HL-60 (cell line): ENCODE data around the gene CNOT6.
A peak's percentile ranks its signal among the peaks of the same experiment; 100 is the strongest.

Source experiments
- DNase-seq, 2 experiments: peaks; one replicate each; pipeline ENCODE4 v3.0.0-alpha.2; 2010 to 2020; ENCODE audit warnings: low read depth in 1 of 2, low spot score in 1 of 2
- H3K27ac ChIP-seq: fragments of 250-450 bp; sonication (Bioruptor Pico); replicated peaks from 2 replicates; pipeline ENCODE4 v1.5.1; 2020; ENCODE audit warnings: mild to moderate bottlenecking, moderate library complexity
- H3K27me3 ChIP-seq: fragments of 250-450 bp; sonication (Bioruptor Pico); 2 replicates; pipeline ENCODE4 v1.5.1; 2021; ENCODE audit warnings: mild to moderate bottlenecking, moderate library complexity; ENCODE audit not compliant: insufficient read depth, poor library complexity, severe bottlenecking
- H3K4me3 ChIP-seq: replicated peaks from 2 replicates; pipeline ENCODE4 v1.5.1; 2011; ENCODE audit warnings: mild to moderate bottlenecking, control low read depth, low read length; ENCODE audit not compliant: insufficient read depth
- GABPA ChIP-seq: IDR thresholded peaks from 2 replicates; pipeline ENCODE4 v1.6.1; 2012; ENCODE audit warnings: low read depth
- POLR2AphosphoS5 ChIP-seq: IDR thresholded peaks from 2 replicates; pipeline ENCODE4 v1.6.1; 2012; ENCODE audit warnings: low read depth
- SPI1 ChIP-seq: IDR thresholded peaks from 2 replicates; pipeline ENCODE4 v1.6.1; 2012; ENCODE audit warnings: low read depth, mild to moderate bottlenecking, borderline replicate concordance
- long read RNA-seq: library from polyadenylated mRNA; unstranded; transcript quantifications from one replicate; pipeline ENCODE4 v2.0.0, GENCODE V29; 2020
- TF ChIP-seq, protein P1 (sequence below): IDR thresholded peaks from one replicate; pipeline ENCODE4 v1.5.1; 2011; ENCODE audit warnings: low read length, control low read depth, inconsistent platforms; ENCODE audit not compliant: insufficient read depth
- TF ChIP-seq, protein P2 (sequence below): IDR thresholded peaks from 2 replicates; pipeline ENCODE4 v1.6.1; 2012; ENCODE audit warnings: low read depth; ENCODE audit not compliant: insufficient replicate concordance

Gene CNOT6
- long read RNA-seq, full-length matches to known transcripts: 1 of 12 reads
- long read RNA-seq, partial matches to known transcripts: 9 of 12 reads
- long read RNA-seq, other reads (novel, unspliced or antisense): 2 of 12 reads

DNA sequence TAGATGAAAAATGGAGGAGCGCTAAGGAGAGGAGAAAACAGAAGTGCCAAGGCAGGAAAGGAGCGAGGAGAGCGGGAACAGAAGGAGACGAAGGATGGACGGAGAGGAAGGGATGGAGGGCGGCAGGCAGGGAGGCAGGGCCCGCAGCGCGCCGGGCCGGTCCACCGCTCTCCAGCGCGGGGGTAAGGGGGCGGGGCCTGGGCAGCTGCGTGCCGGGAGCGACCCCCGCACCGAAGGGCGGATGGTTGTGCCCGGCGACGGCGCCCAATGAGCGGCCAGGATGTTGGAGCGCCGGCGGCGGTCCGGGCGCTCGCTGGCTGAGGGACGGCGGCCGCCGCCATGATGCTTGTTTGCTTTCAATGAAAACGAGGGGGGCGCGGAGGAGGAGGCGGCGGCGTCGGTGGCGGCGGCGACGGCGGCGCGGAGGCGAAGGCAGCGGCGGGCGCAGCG is at the start of gene CNOT6:
Gene CNOT6 (plus strand): TSS at position 320 of the 450 bp plus-strand sequence. CDS start 34,898 bp downstream, outside the sequence.
- no peak for TF ChIP-seq GABPA
- peak; percentile 16; the same call in 1 of the 2 replicates for TF ChIP-seq SPI1
- TF ChIP-seq, protein P1, sequence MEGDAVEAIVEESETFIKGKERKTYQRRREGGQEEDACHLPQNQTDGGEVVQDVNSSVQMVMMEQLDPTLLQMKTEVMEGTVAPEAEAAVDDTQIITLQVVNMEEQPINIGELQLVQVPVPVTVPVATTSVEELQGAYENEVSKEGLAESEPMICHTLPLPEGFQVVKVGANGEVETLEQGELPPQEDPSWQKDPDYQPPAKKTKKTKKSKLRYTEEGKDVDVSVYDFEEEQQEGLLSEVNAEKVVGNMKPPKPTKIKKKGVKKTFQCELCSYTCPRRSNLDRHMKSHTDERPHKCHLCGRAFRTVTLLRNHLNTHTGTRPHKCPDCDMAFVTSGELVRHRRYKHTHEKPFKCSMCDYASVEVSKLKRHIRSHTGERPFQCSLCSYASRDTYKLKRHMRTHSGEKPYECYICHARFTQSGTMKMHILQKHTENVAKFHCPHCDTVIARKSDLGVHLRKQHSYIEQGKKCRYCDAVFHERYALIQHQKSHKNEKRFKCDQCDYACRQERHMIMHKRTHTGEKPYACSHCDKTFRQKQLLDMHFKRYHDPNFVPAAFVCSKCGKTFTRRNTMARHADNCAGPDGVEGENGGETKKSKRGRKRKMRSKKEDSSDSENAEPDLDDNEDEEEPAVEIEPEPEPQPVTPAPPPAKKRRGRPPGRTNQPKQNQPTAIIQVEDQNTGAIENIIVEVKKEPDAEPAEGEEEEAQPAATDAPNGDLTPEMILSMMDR: no peak
- Histone ChIP-seq H3K27me3 (no peaks in the 10 kb centered on the region), H3K27ac (peak within 1 kb of the TSS; percentile 82), H3K4me3 (peak within 1 kb of the TSS; percentile 76)
- peak; percentile 89 to 91 for DNase-seq

DNA sequence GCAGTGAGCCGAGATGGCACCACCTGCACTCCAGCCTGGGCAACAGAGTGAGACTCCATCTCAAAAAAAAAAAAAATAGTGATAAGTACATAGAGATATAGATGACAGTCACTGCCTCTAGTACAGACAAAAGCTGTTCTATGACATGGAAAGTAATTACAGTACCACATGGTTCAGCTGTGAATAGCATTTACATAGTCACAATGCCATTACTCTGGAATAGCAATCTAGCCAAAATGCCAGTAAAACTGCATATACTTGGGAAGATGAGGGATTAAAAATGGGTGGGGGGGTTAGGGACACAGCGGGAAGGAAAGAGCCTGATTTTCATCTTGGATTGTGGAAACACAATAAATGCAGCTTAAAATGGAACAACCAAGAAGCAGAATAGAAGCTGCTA is 39.4 kb upstream of the CNOT6 start:
- no peak for TF ChIP-seq SPI1
- TF ChIP-seq, protein P1: no peak
- TF ChIP-seq GABPA: no peak
- TF ChIP-seq POLR2AphosphoS5: no peak
- TF ChIP-seq, protein P2, sequence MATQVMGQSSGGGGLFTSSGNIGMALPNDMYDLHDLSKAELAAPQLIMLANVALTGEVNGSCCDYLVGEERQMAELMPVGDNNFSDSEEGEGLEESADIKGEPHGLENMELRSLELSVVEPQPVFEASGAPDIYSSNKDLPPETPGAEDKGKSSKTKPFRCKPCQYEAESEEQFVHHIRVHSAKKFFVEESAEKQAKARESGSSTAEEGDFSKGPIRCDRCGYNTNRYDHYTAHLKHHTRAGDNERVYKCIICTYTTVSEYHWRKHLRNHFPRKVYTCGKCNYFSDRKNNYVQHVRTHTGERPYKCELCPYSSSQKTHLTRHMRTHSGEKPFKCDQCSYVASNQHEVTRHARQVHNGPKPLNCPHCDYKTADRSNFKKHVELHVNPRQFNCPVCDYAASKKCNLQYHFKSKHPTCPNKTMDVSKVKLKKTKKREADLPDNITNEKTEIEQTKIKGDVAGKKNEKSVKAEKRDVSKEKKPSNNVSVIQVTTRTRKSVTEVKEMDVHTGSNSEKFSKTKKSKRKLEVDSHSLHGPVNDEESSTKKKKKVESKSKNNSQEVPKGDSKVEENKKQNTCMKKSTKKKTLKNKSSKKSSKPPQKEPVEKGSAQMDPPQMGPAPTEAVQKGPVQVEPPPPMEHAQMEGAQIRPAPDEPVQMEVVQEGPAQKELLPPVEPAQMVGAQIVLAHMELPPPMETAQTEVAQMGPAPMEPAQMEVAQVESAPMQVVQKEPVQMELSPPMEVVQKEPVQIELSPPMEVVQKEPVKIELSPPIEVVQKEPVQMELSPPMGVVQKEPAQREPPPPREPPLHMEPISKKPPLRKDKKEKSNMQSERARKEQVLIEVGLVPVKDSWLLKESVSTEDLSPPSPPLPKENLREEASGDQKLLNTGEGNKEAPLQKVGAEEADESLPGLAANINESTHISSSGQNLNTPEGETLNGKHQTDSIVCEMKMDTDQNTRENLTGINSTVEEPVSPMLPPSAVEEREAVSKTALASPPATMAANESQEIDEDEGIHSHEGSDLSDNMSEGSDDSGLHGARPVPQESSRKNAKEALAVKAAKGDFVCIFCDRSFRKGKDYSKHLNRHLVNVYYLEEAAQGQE: no peak
- Histone ChIP-seq H3K27ac (no peak overlapping the region), H3K4me3 (no peak overlapping the region), H3K27me3 (no peaks in the 10 kb centered on the region)
- no peak for DNase-seq

DNA sequence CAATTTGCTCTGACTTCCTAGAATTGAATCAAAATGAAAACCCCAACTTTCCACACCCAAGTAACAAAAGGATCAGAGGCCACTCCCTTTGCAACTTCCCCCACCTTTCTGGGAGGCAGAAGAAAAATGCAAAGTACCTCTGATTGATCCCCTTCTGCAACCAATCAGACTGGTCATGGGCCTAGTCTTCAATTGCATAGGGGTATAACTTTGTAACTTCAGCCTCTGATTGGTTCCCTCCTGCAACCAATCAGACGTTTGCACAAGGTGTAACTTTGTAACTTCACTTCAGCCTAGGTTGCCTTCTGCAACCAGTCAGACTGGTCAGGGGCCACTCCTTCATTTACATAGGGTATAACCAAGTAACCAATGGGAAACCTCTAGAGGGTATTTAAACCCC is 38.3 kb upstream of the CNOT6 start:
- Histone ChIP-seq H3K4me3 (no peak overlapping the region), H3K27me3 (no peaks in the 10 kb centered on the region), H3K27ac (no peak overlapping the region)
- no peak for DNase-seq
- TF ChIP-seq, protein P2: no peak
- TF ChIP-seq GABPA (no peak), SPI1 (no peak), POLR2AphosphoS5 (no peak)
- TF ChIP-seq, protein P1: no peak

DNA sequence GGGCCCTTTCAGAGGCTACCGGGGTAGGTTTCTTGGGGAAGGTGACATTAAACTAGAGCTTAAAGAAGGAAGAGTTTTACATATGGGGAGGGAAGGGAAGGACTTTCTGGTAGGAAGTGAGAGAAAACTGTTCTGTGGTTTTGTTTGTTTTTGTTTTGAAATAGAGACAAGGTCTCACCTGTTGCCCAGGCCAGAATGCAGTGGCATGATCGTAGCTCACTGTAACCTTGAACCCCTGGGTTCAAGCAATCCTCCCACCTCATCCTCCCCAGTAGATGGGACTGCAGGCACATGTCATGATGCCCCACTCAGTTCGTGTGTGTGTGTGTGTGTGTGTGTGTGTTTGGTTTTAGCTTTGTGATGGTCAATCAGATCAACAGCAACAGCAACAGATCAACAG is 37.4 kb upstream of the CNOT6 start:
- no peak for DNase-seq
- Histone ChIP-seq H3K27ac (no peak overlapping the region), H3K27me3 (no peaks in the 10 kb centered on the region), H3K4me3 (no peak overlapping the region)
- TF ChIP-seq GABPA (no peak), POLR2AphosphoS5 (no peak), SPI1 (no peak)
- TF ChIP-seq, protein P2: no peak
- TF ChIP-seq, protein P1: no peak
